Gastroesophageal sphincter (tissue), 3 donors: ENCODE results near the gene TP53I3.
"Not testable (repeated sequence)": the region's sequence is repeated elsewhere in the genome, so short reads cannot be mapped to it uniquely, and the experiment has no call there.

Experiments used
- EP300 ChIP-seq: sonication (generic); formaldehyde crosslinking; IDR thresholded peaks from one replicate; pipeline ENCODE4 v1.6.1; 2017; ENCODE audit warnings: antibody characterized with exemption, mild to moderate bottlenecking
- POLR2A ChIP-seq, 2 donors: fragments of 450-650 bp; IDR thresholded peaks; one replicate each; pipeline ENCODE4 v1.6.1; 2017; ENCODE audit warnings: antibody characterized with exemption in 2 of 2, mild to moderate bottlenecking in 2 of 2, moderate library complexity in 1 of 2
- TF ChIP-seq, protein P1 (sequence below), 4 experiments: fragments of 200-600 bp in 2 of 4; fragments of 450-650 bp in 2 of 4; sonication (generic) in 1 of 4; IDR thresholded peaks; one replicate each; pipeline ENCODE4 v1.5.1; 2017 to 2019; ENCODE audit warnings: antibody characterized with exemption in 4 of 4, mild to moderate bottlenecking in 2 of 4, moderate library complexity in 2 of 4

DNA sequence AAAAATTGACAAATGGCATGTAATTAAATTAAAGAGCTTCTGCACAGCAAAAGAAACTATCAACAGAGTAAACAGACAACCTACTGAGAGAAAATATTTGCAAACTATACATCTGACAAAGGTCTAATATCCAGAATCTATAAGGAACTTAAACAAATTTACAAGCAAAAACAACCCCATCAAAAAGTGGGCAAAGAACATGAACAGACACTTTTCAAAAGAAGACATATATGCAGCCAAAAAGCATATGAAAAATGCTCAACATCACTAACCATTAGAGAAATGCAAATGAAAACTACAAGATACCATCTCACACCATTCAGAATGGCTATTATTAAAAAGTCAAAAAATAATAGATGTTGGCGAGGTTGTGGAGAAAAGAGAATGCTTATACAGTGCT, 24.8 kb upstream of the TP53I3 start:
- TF ChIP-seq, protein P1, sequence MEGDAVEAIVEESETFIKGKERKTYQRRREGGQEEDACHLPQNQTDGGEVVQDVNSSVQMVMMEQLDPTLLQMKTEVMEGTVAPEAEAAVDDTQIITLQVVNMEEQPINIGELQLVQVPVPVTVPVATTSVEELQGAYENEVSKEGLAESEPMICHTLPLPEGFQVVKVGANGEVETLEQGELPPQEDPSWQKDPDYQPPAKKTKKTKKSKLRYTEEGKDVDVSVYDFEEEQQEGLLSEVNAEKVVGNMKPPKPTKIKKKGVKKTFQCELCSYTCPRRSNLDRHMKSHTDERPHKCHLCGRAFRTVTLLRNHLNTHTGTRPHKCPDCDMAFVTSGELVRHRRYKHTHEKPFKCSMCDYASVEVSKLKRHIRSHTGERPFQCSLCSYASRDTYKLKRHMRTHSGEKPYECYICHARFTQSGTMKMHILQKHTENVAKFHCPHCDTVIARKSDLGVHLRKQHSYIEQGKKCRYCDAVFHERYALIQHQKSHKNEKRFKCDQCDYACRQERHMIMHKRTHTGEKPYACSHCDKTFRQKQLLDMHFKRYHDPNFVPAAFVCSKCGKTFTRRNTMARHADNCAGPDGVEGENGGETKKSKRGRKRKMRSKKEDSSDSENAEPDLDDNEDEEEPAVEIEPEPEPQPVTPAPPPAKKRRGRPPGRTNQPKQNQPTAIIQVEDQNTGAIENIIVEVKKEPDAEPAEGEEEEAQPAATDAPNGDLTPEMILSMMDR (IDR thresholded peaks at IDR 0.05), result not testable (repeated sequence)
- not testable (repeated sequence) for TF ChIP-seq POLR2A (IDR thresholded peaks at IDR 0.05); EP300
